ENCODE results near the gene CHCT1.

DNA sequence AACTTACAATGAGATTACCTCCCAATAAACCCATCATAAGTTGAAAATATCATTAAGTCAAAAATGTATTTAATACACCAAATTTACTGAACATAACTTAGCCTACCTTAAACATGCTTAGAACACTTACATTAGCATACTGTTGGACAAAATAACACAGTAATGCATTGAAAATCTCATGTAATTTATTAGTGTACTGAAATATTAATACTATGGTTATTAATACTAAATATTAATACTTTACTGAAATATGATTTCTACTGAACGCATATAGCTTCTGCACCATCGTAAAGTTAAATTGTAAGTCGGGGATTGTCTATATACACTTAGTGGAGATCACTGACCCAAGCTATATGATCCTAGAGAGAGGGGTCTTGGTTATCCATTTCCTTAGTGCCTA is 34.6 kb upstream of the CHCT1 start:
- TF ChIP-seq, protein P1, sequence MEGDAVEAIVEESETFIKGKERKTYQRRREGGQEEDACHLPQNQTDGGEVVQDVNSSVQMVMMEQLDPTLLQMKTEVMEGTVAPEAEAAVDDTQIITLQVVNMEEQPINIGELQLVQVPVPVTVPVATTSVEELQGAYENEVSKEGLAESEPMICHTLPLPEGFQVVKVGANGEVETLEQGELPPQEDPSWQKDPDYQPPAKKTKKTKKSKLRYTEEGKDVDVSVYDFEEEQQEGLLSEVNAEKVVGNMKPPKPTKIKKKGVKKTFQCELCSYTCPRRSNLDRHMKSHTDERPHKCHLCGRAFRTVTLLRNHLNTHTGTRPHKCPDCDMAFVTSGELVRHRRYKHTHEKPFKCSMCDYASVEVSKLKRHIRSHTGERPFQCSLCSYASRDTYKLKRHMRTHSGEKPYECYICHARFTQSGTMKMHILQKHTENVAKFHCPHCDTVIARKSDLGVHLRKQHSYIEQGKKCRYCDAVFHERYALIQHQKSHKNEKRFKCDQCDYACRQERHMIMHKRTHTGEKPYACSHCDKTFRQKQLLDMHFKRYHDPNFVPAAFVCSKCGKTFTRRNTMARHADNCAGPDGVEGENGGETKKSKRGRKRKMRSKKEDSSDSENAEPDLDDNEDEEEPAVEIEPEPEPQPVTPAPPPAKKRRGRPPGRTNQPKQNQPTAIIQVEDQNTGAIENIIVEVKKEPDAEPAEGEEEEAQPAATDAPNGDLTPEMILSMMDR (IDR thresholded peaks at IDR 0.05), result no peak
- TF ChIP-seq EZH2 (IDR thresholded peaks at IDR 0.05; ENCODE audit: borderline replicate concordance, insufficient read depth, low read depth, low read length, poor library complexity, severe bottlenecking), result no peak
